Adrenal gland (tissue), 12 donors: ENCODE measurements around the gene TPH1. TPM values are rescaled to one million over a fixed set of nuclear protein-coding genes. Genes with fewer than 3 reads are reported as not detected.

ENCODE experiments used
- DNase-seq, 7 donors: peaks; one replicate each; pipeline ENCODE4 v3.0.0-alpha.2; 2019 to 2020
- H3K27ac ChIP-seq, 5 donors: fragments of 200-600 bp; sonication (generic) in 4 of 5; 1 replicate in 3 of 5; 2 replicates in 2 of 5; pipeline versions ENCODE4 v1.5.1 to v1.8.0; 2016 to 2020; ENCODE audit warnings: mild to moderate bottlenecking in 1 of 5
- H3K27me3 ChIP-seq: fragments of 200-600 bp; 2 replicates; pipeline ENCODE4 v1.8.0; 2021
- H3K36me3 ChIP-seq, 2 donors: fragments of 200-600 bp; replicated peaks in 1 of 2; 1 replicate in 1 of 2; 2 replicates in 1 of 2; pipeline versions ENCODE4 v1.5.1 to v1.8.0; 2018 to 2022
- H3K4me1 ChIP-seq, 2 donors: fragments of 200-600 bp; replicated peaks in 1 of 2; 1 replicate in 1 of 2; 2 replicates in 1 of 2; pipeline versions ENCODE4 v1.5.1 to v1.8.0; 2018 to 2021
- H3K4me3 ChIP-seq, 4 donors: fragments of 200-600 bp; sonication (generic) in 3 of 4; one replicate each; pipeline ENCODE4 v1.5.1; 2016 to 2018
- H3K9me3 ChIP-seq, 3 donors: fragments of 200-600 bp; sonication (generic) in 1 of 3; replicated peaks in 1 of 3; 1 replicate in 2 of 3; 2 replicates in 1 of 3; pipeline versions ENCODE4 v1.5.1 to v1.8.0; 2016 to 2021
- CTCF ChIP-seq, 6 experiments: fragments of 450-650 bp in 4 of 6; fragments of 200-600 bp in 2 of 6; sonication (generic) in 1 of 6; IDR thresholded peaks; 1 replicate in 5 of 6; 2 replicates in 1 of 6; pipeline versions ENCODE4 v1.5.1 to v1.8.0; 2016 to 2021; ENCODE audit warnings: antibody characterized with exemption in 6 of 6, mild to moderate bottlenecking in 2 of 6, moderate library complexity in 1 of 6
- POLR2A ChIP-seq, 2 donors: fragments of 450-650 bp; IDR thresholded peaks; one replicate each; pipeline ENCODE4 v1.6.1; 2017; ENCODE audit warnings: antibody characterized with exemption in 2 of 2, mild to moderate bottlenecking in 2 of 2, moderate library complexity in 1 of 2
- WGBS, 4 donors: extraction: QIAGEN DNeasy Blood & Tissue Kit in 2 of 4; methylation state at CpG; one replicate each; pipeline versions ENCODE4 v1.1.5 to v1.1.7; 2013 to 2017; 5-methylcytosine and 5-hydroxymethylcytosine counted together
- intact Hi-C, 2 donors: fragments of 100-400 bp; cut with DNase I; formaldehyde crosslinking; loops; one replicate each; pipeline versions ENCODE4 v1.14.1 to v1.15.0; 2022 to 2023
- polyA plus RNA-seq, 3 donors: library from polyadenylated mRNA; stranded (reverse); fragments of 200-250 nt in 2 of 3; fragments of 350-450 nt in 1 of 3; fragmentation: Illumina TruSeq in 1 of 3; extraction: RNeasy Lipid Tissue Mini Kit (QIAGEN cat#74804) in 1 of 3; gene quantifications; one replicate each; pipeline ENCODE4 v1.2.3, GENCODE V29; 2013 to 2014
- total RNA-seq, 9 donors: library from RNA; depleted of rRNA in 4 of 9; stranded (reverse); fragments of >200 nt in 4 of 9; fragments of 120-200 nt in 1 of 9; fragmentation: NEBNext Ultra II Directional in 1 of 9; extraction: Animal tissue kit (Norgen Biotek cat#: 25700) in 1 of 9; gene quantifications; one replicate each; pipeline versions ENCODE4 v1.1.0 to v1.2.4, GENCODE V29; 2013 to 2023
- donor health status: healthy with polysubstance abuse.
- donor health status: Bipolar disorder and iron deficiency.
- donor health status: DM: yes; HTN: yes; CAD: no.
- donor health status: DM: no; HTN: no; CAD: no.
- donor health status: DM: no; HTN: no; CAD: no.
- donor health status: DM: yes; HTN: yes; CAD: no.

The TPH1 gene
- total and polyA plus RNA-seq, 12 donors, result 0.11 to 0.39 (median 0.16) TPM; not detected in 3

- H3K36me3 ChIP-seq, result no peaks in the 10 kb centered on the region
- intact Hi-C loops, result no loop called here
These were observed 31.2 kb downstream of the TPH1 start for GRCh38 chr11:18014876-18015275.

GRCh38 chr11:18013790-18014507, 32.1 kb downstream of the TPH1 start:
- 17 to 24% (median 20%) methylated on average over 11 of the region's 11 CpGs for WGBS, 4 donors

More at GRCh38 chr11:18014876-18015275, 31.2 kb downstream of the TPH1 start:
- no peak for DNase-seq
- Histone ChIP-seq H3K4me1 (peaks cover 0 to 10% of the 10 kb centered on the region in 2 donors), H3K4me3 (no peak overlapping the region), H3K27me3 (no peaks in the 10 kb centered on the region), H3K27ac (no peak overlapping the region), H3K9me3 (no peaks in the 10 kb centered on the region)
- TF ChIP-seq CTCF (IDR thresholded peaks at IDR 0.05) (no peak), POLR2A (IDR thresholded peaks at IDR 0.05) (no peak)

GRCh38 chr11:18012906-18013781, 32.9 kb downstream of the TPH1 start, which contains the start of gene SERGEF:
Gene SERGEF (minus strand): TSS chr11:18013047. CDS start chr11:18013010, 37 bp downstream.
- peak; percentile 93 to 96 (median 95) for DNase-seq
- TF ChIP-seq POLR2A (IDR thresholded peaks at IDR 0.05) (peak; percentile 50 to 87), CTCF (IDR thresholded peaks at IDR 0.05) (peak in 1 of 6 experiments; percentile 54)
- Histone ChIP-seq H3K9me3 (no peaks in the 10 kb centered on the region), H3K4me3 (peak within 1 kb of the TSS; percentile 28 to 90 (median 84)), H3K27me3 (no peaks in the 10 kb centered on the region), H3K36me3 (no peaks in the 10 kb centered on the region), H3K27ac (peak within 1 kb of the TSS in 4 of 5 donors; percentile 65 to 82 (median 74)), H3K4me1 (peaks cover 0 to 10% of the 10 kb centered on the region in 2 donors)
- intact Hi-C loops, result no loop called here
- WGBS, 4 donors, result 0 to 1% (median 0%) methylated on average over 29 to 93 of the region's 93 CpGs

More at GRCh38 chr11:18013790-18014507, 32.1 kb downstream of the TPH1 start:
- Histone ChIP-seq H3K4me3 (peak overlapping the region in 2 of 4 donors; percentile 83 to 90), H3K4me1 (peaks cover 0 to 10% of the 10 kb centered on the region in 2 donors), H3K9me3 (no peaks in the 10 kb centered on the region), H3K27ac (peak overlapping the region in 4 of 5 donors; percentile 65 to 82 (median 74)), H3K27me3 (no peaks in the 10 kb centered on the region), H3K36me3 (no peaks in the 10 kb centered on the region)
- DNase-seq, result peak in 3 of 7 donors; percentile 12 to 25 (median 17)
- TF ChIP-seq CTCF (IDR thresholded peaks at IDR 0.05) (no peak), POLR2A (IDR thresholded peaks at IDR 0.05) (no peak)
- intact Hi-C loops, result no loop called here
